SK-N-MC (cell line): ENCODE results near the gene PALS1.

Experiments used
- EZH2 ChIP-seq: fragments of 200-600 bp; sonication (generic); IDR thresholded peaks from one replicate; pipeline ENCODE4 v1.6.1; 2017; ENCODE audit warnings: antibody characterized with exemption
- POLR2AphosphoS5 ChIP-seq: IDR thresholded peaks from 2 replicates; pipeline ENCODE4 v1.6.1; 2012; ENCODE audit warnings: mild to moderate bottlenecking, low read depth, low read length, borderline replicate concordance

- TF ChIP-seq EZH2 (no peak), POLR2AphosphoS5 (no peak)
Observed at GRCh38 chr14:67192366-67192765, 48.9 kb upstream of the PALS1 start.
